ENCODE measurements around the gene ST7.

ST7 gene

GRCh38 chr7:116951366-116952292 lies 1.7 kb upstream of the ST7 start:
- Mint-ChIP-seq H3K4me1 (peaks cover 35% of the 10 kb centered on the region), H3K9me3 (no peaks in the 10 kb centered on the region), H3K27ac (peak overlapping the region; percentile 97 to 99 (median 99)), H3K27me3 (ENCODE audit: low read depth) (no peaks in the 10 kb centered on the region), H3K36me3 (ENCODE audit: low read depth) (no peaks in the 10 kb centered on the region), H3K4me3 (peak overlapping the region; percentile 46 to 95 (median 88))
- TF ChIP-seq, protein P1, sequence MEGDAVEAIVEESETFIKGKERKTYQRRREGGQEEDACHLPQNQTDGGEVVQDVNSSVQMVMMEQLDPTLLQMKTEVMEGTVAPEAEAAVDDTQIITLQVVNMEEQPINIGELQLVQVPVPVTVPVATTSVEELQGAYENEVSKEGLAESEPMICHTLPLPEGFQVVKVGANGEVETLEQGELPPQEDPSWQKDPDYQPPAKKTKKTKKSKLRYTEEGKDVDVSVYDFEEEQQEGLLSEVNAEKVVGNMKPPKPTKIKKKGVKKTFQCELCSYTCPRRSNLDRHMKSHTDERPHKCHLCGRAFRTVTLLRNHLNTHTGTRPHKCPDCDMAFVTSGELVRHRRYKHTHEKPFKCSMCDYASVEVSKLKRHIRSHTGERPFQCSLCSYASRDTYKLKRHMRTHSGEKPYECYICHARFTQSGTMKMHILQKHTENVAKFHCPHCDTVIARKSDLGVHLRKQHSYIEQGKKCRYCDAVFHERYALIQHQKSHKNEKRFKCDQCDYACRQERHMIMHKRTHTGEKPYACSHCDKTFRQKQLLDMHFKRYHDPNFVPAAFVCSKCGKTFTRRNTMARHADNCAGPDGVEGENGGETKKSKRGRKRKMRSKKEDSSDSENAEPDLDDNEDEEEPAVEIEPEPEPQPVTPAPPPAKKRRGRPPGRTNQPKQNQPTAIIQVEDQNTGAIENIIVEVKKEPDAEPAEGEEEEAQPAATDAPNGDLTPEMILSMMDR (IDR thresholded peaks at IDR 0.05; ENCODE audit: unreplicated experiment in 3 of 3), result no peak

DNA sequence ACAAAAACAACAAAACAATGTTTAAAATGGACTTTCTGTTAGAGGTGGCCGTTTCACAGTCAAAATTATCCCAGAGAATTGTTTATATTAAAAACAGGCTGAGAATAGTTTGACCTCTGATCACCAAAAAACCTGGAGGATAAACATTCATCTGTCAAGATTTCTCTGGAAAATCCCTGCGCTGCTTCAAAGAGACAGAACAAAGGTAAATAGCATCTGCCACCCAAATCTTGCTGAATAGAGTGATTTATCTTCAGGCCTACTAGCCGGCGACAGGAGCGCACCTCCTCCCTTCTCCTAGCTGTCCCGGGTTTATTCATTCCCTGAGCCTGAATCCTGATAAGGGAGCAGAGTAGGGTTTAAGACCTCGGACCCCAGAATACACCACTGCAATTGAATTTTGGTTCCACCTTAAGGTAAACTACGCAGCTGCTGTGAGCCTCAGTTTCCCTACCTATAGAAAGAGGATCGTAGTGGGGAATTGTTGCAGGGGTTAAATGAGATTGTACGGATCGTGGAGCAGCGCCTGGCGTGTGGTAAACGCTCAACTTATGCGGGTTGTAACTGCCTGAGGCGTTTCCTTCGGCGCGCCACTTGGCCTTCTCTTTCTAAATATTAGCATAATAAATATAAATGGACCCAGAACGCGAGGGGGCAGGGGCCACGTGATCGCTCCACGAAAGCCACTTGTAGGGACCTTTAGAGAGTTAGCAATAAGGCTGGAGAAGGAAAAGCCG lies 498 bp upstream of the ST7 start:
- Mint-ChIP-seq H3K4me3 (peak overlapping the region; percentile 87 to 95 (median 88)), H3K9me3 (no peaks in the 10 kb centered on the region), H3K36me3 (ENCODE audit: low read depth) (no peaks in the 10 kb centered on the region), H3K27ac (peak overlapping the region; percentile 97 to 99 (median 99)), H3K27me3 (ENCODE audit: low read depth) (no peaks in the 10 kb centered on the region), H3K4me1 (peaks cover 37% of the 10 kb centered on the region)
- TF ChIP-seq, protein P1 (IDR thresholded peaks at IDR 0.05; ENCODE audit: unreplicated experiment in 3 of 3), result no peak

DNA sequence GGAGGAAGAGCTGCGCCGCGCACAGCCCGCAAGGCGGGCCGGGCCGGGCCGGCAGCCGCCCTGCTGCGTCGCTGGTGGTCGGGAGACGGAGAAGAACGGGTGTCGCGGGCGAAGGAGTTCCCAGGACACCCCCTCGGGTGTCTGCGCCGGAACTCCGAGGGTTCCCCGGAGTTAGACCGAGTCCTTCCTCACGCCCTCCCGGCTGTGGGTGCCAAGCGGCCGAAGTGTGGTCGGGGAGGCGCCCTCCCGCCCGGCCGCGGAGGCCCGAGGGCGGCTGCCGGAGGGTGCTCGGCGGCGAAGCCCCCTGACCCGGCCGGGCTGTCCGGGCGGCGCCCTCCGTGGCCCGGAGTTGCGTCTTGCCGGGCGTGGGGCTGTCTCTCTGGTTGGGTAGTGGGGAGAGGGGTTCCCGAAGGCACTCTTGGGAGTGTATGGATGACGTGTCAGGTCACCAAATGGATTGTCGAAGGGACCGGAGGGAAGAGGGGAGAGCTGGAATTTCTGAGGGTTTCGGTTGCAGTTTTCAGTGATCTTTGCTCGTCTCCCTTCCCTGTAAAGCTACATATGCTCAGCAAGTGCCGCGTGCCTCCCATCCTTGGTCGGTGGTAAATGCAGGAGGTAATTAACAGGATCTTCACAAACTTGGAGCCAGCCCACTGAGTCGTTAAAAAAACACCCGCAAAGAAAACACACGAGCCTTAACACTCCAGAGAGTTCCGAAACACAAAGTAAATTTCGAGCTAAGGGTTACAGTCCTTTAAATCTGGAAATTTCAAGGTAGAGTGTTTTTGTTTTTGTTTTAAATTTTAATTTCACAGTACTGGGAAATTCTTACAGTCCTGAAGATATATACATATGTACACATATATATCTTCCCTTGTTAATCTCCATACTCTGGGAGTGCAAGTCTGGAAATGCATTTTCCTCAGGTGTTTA lies 871 bp downstream of the ST7 start:
- H3K4me1 Mint-ChIP-seq, result peaks cover 37% of the 10 kb centered on the region
- TF ChIP-seq, protein P1 (IDR thresholded peaks at IDR 0.05; ENCODE audit: unreplicated experiment in 3 of 3), result no peak
- no peaks in the 10 kb centered on the region for H3K27me3 Mint-ChIP-seq (ENCODE audit: low read depth)
- H3K36me3 Mint-ChIP-seq (ENCODE audit: low read depth), result no peaks in the 10 kb centered on the region
- H3K9me3 Mint-ChIP-seq, result no peaks in the 10 kb centered on the region
- peak overlapping the region; percentile 98 to 100 (median 99) for H3K27ac Mint-ChIP-seq
- peak overlapping the region; percentile 97 to 98 (median 98) for H3K4me3 Mint-ChIP-seq

DNA sequence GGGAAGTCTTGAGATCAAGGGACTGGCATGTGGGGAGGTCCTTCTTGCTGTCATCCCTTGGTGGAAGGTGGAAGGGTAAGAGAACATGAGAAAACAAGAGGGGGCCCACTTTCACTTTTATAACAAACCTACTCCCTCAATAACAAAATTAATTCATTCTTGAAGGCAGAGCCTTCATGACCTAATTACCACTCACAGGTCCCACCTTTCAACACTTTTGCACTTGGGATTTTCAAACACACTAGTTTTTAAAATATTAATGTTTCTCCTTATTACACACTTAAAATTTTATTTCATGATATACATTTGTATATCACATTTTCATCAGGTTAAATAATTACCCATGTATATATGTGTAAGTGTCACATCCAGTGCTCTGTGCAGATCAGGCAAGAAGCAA lies 2.0 kb downstream of the ST7 start:
- peak overlapping the region; percentile 98 to 100 (median 99) for H3K27ac Mint-ChIP-seq
- H3K36me3 Mint-ChIP-seq (ENCODE audit: low read depth), result no peaks in the 10 kb centered on the region
- H3K27me3 Mint-ChIP-seq (ENCODE audit: low read depth), result no peaks in the 10 kb centered on the region
- TF ChIP-seq, protein P1 (IDR thresholded peaks at IDR 0.05; ENCODE audit: unreplicated experiment in 3 of 3), result no peak
- H3K4me3 Mint-ChIP-seq, result peak overlapping the region; percentile 97 to 98 (median 98)
- H3K4me1 Mint-ChIP-seq, result peaks cover 37% of the 10 kb centered on the region
- no peaks in the 10 kb centered on the region for H3K9me3 Mint-ChIP-seq

DNA sequence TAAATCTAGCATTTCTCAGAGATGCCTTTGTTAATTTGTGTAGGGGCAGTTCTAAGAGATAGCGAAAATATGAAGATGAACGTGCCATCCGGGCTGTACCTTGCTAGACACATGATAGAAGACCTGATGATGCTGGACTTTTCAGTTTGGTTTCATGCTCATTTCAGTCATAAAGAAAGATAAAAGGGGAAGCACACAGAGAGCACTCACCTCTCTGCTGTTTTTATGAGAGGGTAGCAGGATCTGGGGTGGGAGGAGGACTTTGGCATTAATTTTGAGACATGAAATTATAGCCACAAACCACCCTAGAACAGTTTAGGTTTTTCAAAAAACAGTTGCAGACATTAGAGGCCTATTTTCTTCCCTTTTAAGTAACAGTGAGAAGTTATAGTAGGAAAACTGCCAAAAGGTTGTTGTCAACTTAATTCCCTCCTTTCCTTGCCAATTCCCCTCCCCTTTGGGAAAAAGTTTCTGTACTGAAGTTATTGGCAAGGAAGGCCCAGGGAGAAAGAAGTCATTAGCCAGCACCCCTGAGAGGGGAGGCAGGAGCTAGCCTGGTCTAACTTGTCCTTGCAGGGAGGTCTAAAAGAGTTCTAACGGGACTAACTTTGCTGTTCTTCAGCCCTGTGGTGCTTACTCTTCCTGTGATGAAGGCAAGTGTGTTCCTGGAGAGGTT lies 2.6 kb downstream of the ST7 start:
- Mint-ChIP-seq H3K9me3 (no peaks in the 10 kb centered on the region), H3K27ac (peak overlapping the region; percentile 47 to 98 (median 53)), H3K4me1 (peaks cover 37% of the 10 kb centered on the region), H3K4me3 (peak overlapping the region; percentile 97 to 98 (median 98)), H3K36me3 (ENCODE audit: low read depth) (no peaks in the 10 kb centered on the region), H3K27me3 (ENCODE audit: low read depth) (no peaks in the 10 kb centered on the region)
- TF ChIP-seq, protein P1 (IDR thresholded peaks at IDR 0.05; ENCODE audit: unreplicated experiment in 3 of 3), result no peak

All from nephron (organoid).